ENCODE data around the gene RNF223. TPM values are rescaled to one million over a fixed set of nuclear protein-coding genes. Genes with fewer than 3 reads are reported as not detected.

Gene RNF223
- total RNA-seq, 1 experiment from 2014 or later: 0.08 TPM

- H3K27ac ChIP-seq (ENCODE audit: low read length): no peak overlapping the region; the same call in 1 of the 2 replicates
- DNase-seq (ENCODE audit: low read depth, low spot score) (no peak), ATAC-seq (no peak)
- H3K4me3 ChIP-seq (ENCODE audit: low read depth in 2 of 2, low read length in 2 of 2): no peak overlapping the region; a peak in 1 of 4 replicates
- BruUV-seq (replicated peaks): no TSS peak
- in situ Hi-C loops (cut with HindIII; ENCODE audit: low pct_unique_long_range_greater_than_20kb, low sequenced_read_pairs): no loop called here
- H3K36me3 ChIP-seq (ENCODE audit: control insufficient read depth, insufficient read depth, low read length): no peaks in the 10 kb centered on the region; the same call in 1 of the 2 replicates
- no peaks in the 10 kb centered on the region for H3K27me3 ChIP-seq (ENCODE audit: control insufficient read depth, insufficient read depth, low read length)
- ChIA-PET CTCF (no interaction called here), POLR2A (interaction anchor here (0.6 kb wide), 1 partner anchor 26 kb away, joined by 11 read pairs; no protein-coding TSS in a partner anchor)
- intact Hi-C loops (cut with micrococcal nuclease; ENCODE audit: unreplicated experiment): no loop called here
- H3K4me1 ChIP-seq (ENCODE audit: control insufficient read depth, insufficient read depth, low read length): peaks cover 43% of the 10 kb centered on the region
- H3K9me3 ChIP-seq (ENCODE audit: control insufficient read depth, insufficient read depth, low read depth, low read length): no peaks in the 10 kb centered on the region
- TF ChIP-seq POLR2AphosphoS5 (IDR thresholded peaks at IDR 0.05; ENCODE audit: low read depth, low read length) (no peak), TCF7L2 (IDR thresholded peaks at IDR 0.05; ENCODE audit: low read depth, low read length) (no peak), SIN3A (IDR thresholded peaks at IDR 0.05; ENCODE audit: borderline replicate concordance, insufficient read depth, low read depth, low read length) (no peak), CTCF (IDR thresholded peaks at IDR 0.05) (no peak)
- TF ChIP-seq, protein P1, sequence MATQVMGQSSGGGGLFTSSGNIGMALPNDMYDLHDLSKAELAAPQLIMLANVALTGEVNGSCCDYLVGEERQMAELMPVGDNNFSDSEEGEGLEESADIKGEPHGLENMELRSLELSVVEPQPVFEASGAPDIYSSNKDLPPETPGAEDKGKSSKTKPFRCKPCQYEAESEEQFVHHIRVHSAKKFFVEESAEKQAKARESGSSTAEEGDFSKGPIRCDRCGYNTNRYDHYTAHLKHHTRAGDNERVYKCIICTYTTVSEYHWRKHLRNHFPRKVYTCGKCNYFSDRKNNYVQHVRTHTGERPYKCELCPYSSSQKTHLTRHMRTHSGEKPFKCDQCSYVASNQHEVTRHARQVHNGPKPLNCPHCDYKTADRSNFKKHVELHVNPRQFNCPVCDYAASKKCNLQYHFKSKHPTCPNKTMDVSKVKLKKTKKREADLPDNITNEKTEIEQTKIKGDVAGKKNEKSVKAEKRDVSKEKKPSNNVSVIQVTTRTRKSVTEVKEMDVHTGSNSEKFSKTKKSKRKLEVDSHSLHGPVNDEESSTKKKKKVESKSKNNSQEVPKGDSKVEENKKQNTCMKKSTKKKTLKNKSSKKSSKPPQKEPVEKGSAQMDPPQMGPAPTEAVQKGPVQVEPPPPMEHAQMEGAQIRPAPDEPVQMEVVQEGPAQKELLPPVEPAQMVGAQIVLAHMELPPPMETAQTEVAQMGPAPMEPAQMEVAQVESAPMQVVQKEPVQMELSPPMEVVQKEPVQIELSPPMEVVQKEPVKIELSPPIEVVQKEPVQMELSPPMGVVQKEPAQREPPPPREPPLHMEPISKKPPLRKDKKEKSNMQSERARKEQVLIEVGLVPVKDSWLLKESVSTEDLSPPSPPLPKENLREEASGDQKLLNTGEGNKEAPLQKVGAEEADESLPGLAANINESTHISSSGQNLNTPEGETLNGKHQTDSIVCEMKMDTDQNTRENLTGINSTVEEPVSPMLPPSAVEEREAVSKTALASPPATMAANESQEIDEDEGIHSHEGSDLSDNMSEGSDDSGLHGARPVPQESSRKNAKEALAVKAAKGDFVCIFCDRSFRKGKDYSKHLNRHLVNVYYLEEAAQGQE (IDR thresholded peaks at IDR 0.05; ENCODE audit: insufficient read depth in 1 of 2, low read depth in 2 of 2, low read length in 1 of 2): no peak
These were observed 51.6 kb downstream of the RNF223 start for GRCh38 chr1:1022302-1023009.

- intact Hi-C loops (cut with micrococcal nuclease; ENCODE audit: unreplicated experiment): no loop called here
- Histone ChIP-seq H3K4me1 (ENCODE audit: control insufficient read depth, insufficient read depth, low read length) (peaks cover 43% of the 10 kb centered on the region), H3K27me3 (ENCODE audit: control insufficient read depth, insufficient read depth, low read length) (no peaks in the 10 kb centered on the region), H3K36me3 (ENCODE audit: control insufficient read depth, insufficient read depth, low read length) (no peaks in the 10 kb centered on the region; the same call in 1 of the 2 replicates), H3K4me3 (ENCODE audit: low read depth in 2 of 2, low read length in 2 of 2) (peak overlapping the region in 1 of 2 experiments; percentile 70; a peak in 2 of 4 replicates), H3K27ac (ENCODE audit: low read length) (peak overlapping the region; percentile 82), H3K9me3 (ENCODE audit: control insufficient read depth, insufficient read depth, low read depth, low read length) (no peaks in the 10 kb centered on the region)
- TF ChIP-seq POLR2AphosphoS5 (IDR thresholded peaks at IDR 0.05; ENCODE audit: low read depth, low read length) (no peak), SIN3A (IDR thresholded peaks at IDR 0.05; ENCODE audit: borderline replicate concordance, insufficient read depth, low read depth, low read length) (no peak), TCF7L2 (IDR thresholded peaks at IDR 0.05; ENCODE audit: low read depth, low read length) (no peak), CTCF (IDR thresholded peaks at IDR 0.05) (no peak)
- TF ChIP-seq, protein P1 (IDR thresholded peaks at IDR 0.05; ENCODE audit: insufficient read depth in 1 of 2, low read depth in 2 of 2, low read length in 1 of 2): no peak
- ChIA-PET CTCF (interaction anchor here (0.6 kb wide), 1 partner anchor 269 kb away, joined by 6 read pairs; no protein-coding TSS in a partner anchor), POLR2A (interaction anchor here (0.6 kb wide), 2 partner anchors 27 to 104 kb away, joined by 6 to 11 read pairs; no protein-coding TSS in a partner anchor)
- DNase-seq (ENCODE audit: low read depth, low spot score) (no peak), ATAC-seq (no peak)
- no TSS peak for BruUV-seq (replicated peaks)
- in situ Hi-C loops (cut with HindIII; ENCODE audit: low pct_unique_long_range_greater_than_20kb, low sequenced_read_pairs): no loop called here
These were observed 52.2 kb downstream of the RNF223 start for GRCh38 chr1:1021920-1022259.

All from Panc1 (cell line).